HG02973 (cell line): Measurements from ENCODE around the gene SUPT16H.
"Not testable (repeated sequence)": the region's sequence is repeated elsewhere in the genome, so short reads cannot be mapped to it uniquely, and the experiment has no call there.

ENCODE experiments used
- ATAC-seq: cut with Tn5 transposase; IDR thresholded peaks from one replicate; pipeline ENCODE4 v1.9.1; 2021; ENCODE audit warnings: moderate library complexity; ENCODE audit not compliant: unreplicated experiment

Gene SUPT16H

DNA sequence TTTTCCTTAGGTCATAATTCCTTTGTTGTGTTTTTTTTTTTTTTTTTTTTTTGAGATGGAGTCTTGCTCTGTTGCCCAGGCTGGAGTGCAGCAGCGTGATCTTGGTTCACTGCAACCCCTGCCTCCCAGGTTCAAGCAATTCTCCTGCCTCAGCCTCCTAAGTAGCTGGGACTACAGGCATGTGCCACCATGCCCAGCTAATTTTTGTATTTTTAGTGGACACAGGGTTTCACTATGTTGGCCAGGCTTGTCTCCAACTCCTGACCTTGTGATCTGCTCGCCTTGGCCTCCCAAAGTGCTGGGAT is 81.0 kb downstream of the SUPT16H start:
- not testable (repeated sequence) for ATAC-seq

DNA sequence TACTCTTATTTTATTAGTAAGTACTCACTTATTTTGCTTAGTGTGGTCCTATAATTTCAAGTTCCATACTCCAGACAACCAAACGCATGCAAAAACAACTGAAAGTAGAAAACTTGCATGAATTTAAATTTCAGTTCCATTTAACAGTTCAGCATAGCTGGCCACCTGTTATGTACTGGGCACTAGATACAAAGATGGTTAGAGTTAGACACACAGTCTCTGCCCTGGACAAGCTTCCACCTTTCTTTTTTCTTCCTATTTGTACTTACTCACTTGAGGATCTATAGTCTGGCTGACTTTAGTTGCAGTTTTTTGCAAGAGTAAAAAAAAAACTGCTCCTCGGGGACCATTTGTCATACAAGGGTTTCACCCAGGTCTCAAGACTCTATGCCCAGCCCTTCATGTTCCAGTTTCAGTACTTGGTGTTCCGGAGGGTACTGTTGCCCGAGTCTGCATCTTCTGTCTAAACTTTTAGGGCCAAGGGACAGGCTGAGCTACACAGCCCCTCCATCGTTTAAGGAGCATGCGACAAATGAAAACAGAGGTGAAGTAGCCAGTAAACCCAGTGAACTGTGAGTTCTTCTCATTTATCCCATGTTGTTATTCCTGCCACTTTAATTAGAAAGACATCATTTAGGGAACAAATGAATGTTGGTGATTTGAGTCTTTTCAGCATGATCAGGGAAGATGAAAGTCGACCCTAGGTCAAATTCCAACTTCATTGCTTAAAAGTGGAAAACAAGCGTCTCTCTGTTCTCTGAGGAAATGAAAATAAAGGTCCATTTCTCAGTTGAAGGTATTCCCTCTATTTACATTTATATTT is 81.6 kb downstream of the SUPT16H start:
- ATAC-seq: no peak
